ENCODE results near the gene NKAIN1.
"Not testable (repeated sequence)": the region's sequence is repeated elsewhere in the genome, so short reads cannot be mapped to it uniquely, and the experiment has no call there.

DNA sequence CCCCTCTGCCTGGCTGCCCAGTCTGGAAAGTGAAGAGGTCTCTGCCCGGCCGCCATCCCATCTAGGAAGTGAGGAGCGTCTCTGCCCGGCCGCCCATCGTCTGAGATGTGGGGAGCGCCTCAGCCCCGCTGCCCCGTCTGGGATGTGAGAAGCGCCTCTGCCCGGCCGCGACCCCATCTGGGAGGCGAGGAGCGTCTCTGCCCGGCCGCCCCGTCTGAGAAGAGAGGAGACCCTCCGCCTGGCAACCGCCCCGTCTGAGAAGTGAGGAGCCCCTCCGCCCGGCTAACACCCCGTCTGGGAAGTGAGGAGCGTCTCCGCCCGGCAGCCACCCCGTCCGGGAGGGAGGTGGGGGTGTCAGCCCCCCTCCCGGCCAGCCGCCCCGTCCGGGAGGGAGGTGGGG is 63.4 kb downstream of the NKAIN1 start:
- TF ChIP-seq CTCF (conservative IDR thresholded peaks at IDR 0.05; ENCODE audit: low read depth, low read length); EZH2 (IDR thresholded peaks at IDR 0.05; ENCODE audit: low read length, unreplicated experiment): not testable (repeated sequence)
